HG02623 (cell line): ENCODE results near the gene MFNG.

Source experiments
- ATAC-seq: cut with Tn5 transposase; IDR thresholded peaks from one replicate; pipeline ENCODE4 v1.9.1; 2021; ENCODE audit warnings: moderate library complexity; ENCODE audit not compliant: unreplicated experiment

The MFNG gene

DNA sequence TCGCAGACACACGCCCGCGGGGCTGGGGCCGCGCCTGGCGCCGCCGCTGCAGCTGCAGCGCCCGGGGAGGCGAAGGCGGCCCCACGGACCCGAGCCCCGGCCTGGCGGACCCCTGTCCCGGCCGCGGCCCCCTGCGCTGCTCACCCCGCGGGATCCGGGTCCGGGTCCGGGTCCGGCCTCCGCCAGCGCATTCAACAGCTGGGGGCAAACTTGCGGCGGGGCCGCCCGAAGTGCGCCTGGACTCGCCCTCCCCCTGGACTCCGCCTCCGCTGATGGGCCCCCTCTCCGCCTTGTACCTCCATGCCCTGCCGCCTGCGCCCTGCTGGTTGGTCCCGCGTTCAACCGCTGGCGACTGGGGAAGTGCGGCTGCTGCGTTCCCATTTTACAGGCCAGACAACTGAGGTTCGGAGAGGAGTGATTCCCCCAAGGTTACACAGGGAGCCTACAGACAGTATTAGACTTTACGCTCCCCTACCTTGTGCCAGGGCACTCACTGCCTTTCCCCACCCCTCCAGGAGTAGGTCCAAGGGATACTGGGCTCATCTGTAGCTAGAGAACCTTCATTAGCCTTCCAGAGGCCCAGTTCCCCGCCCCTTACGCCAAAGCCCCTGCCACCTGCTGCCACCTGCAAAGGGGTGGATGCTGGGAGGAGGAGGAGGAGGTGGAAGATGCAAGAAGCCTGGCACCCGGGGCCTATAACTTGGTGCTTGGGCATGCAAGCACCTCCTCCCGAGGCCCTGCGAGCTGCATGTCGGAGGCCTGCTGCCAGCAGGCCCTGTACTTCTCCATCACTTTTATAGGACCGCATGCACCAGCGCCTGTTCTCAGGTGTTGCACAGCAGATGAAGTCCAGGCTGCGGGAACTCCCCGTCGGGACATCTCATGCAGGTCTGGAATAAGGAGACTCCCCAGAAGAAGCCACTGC, 58.2 kb downstream of the MFNG start:
- no peak for ATAC-seq

DNA sequence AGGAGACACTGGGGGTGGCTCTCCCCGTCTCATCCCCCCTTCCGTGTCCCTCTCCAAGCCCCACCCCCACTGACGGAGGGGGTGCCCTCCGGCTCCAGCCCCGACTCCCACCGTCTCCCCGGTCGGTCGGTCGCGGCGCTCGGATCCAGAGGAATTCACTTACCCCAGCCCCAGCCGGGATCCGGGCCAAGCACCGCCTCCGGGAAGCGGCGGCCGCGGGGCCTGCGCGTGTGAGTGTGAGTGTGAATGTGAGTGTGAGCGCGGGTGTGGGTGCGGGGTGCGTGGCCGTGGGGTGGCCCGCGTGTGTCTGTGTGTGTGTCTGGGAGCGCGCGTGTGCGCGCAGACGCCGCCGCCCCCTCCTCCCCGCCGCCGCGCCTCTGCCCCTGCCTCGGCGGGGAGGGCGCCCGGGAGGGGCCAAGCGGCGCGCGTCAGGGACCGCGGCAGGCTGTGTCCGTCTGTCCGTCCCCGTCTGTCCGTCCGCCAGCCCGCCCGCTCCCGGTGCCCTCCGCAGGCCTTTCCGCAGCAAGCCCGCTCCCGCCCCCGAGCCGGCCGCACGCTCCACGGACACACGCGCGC, 59.0 kb downstream of the MFNG start, which contains the start of gene ELFN2:
TSS of gene ELFN2 (minus strand) at position 345 of the 576 bp plus-strand sequence. CDS start 51,945 bp downstream, outside the sequence.
- ATAC-seq: no peak

- no peak for ATAC-seq
Measured at GRCh38 chr22:37426706-37427134, 59.5 kb downstream of the MFNG start.

GRCh38 chr22:37425800-37426705, 60.1 kb downstream of the MFNG start:
- no peak for ATAC-seq

DNA sequence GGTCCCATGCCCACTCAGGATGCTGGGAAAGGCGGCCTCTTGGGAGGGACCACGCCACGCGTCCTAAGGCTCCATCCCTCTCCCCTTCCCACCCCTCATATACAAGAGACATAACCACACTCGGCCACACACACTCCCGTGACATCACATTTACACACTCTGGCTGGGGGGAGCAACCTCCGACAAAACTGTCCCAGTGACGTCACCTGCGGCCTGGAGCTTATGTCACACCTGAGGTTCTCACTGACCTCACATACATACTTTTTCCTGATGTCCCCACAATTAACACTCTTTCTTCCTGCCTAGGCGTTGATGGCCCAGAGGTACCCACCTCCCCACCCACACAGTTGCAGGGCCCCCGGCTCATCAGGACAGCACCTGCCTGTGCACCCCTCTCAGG, 60.8 kb downstream of the MFNG start:
- ATAC-seq: no peak

GRCh38 chr22:37423283-37423682, 62.9 kb downstream of the MFNG start:
- ATAC-seq: no peak

- ATAC-seq: no peak
Measured at GRCh38 chr22:37421468-37421877, 64.7 kb downstream of the MFNG start.

- no peak for ATAC-seq
Measured at GRCh38 chr22:37420686-37421467, 65.3 kb downstream of the MFNG start.

DNA sequence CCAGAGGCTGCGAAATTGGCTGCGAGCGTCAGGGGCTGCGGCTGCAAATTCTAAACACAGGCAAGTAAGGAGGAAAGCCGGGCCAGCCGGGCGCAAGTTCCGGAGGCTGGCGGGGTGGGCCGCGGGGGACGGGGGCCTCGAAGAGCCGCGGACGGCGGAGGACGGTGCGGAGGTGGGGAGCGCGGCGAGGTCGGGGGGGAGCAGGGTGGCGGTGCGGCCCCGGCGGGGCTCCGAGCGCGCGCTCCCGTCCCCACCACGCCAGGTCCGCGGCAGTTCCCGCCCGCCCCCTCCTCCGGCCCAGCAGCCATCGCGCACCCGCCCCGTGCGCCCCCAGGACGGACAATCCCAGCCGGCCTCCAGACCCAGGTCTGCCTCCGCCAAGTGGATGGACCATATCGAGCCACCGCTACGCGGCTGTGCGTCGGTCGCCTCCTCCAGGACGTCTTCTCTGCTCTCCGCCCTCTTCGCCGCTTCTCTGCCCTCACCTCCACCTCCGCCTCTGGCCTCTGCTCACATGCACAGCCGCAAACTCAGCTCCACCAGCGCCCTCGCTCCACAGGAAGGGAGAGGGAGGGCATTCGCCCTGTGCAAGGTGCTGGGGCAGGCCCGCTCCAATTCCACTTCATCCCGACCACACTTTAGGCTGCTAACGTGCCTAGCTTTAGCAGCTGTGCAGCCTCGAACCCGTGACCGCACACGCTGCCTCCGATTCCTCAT, 66.1 kb downstream of the MFNG start:
- no peak for ATAC-seq

DNA sequence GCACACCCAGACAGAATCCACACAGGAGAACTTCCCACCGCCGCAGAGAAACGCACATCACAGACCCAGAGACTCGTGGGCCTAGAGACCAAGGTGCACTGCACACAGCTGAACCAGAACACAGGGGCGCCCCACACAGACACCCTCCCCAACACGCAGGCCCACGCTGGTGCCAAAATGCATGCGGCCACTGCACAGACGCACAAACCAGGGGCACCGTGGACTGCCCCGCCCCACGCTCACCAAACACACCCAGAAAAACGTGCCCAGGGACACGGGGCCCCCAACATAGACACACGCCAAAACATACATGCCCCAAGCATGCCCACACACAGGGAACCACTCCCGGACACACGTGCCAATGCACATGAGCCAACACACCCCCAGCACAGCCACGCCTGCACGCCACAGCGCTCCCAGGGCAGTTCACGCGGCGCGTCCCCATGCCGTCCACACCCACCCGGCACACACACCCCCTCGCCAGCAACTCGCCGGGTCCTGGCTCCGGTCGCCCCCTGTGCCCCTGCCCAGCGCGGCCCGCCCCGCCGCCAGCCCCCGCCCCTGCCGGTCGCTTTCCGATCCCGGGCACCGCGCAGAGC, 66.7 kb downstream of the MFNG start:
- no peak for ATAC-seq
